SH-SY5Y (cell line): Measurements from ENCODE around the gene MX2.

Source experiments
- GATA2 ChIP-seq: IDR thresholded peaks from 2 replicates; pipeline ENCODE4 v1.6.1; 2011; ENCODE audit warnings: mild to moderate bottlenecking, low read depth, low read length
- GATA3 ChIP-seq: IDR thresholded peaks from 2 replicates; pipeline ENCODE4 v1.6.1; 2011; ENCODE audit warnings: low read depth, mild to moderate bottlenecking, low read length, moderate library complexity

DNA sequence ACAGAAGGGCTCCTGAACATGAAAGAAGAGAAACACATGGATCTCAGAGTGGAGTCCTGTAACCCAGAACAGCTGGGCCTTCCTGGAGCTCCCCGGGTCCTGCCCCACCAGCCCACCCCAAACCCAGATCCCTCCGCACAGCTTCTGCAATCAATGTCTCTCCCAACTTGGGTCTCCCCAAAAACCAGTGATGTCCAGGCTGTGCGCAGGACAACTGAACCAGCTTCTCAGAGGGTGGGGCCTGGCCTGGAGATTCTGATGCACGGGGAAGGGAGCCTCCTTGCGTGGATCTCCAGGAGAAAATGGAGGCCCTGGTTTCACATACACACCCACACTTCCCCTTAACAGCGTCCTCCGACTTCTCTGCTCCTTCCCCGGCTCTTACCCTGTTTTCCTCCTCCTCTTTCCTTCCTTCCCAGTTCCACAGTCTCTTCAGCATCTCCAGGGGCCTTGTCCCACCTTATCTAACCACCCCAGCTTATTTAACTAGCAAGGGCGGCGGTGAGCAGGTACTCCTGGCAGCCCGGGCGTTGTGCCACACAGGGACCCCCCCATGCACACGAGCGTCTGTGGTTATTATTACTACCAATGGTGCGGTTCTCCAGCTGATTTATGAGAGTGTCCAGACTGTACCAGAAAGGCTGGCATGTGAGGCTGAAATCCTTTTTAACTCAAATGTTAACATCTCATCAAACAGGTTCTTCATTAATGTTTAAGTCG lies 11.2 kb upstream of the MX2 start:
- TF ChIP-seq GATA3 = no peak
- TF ChIP-seq GATA2 = no peak
